ENCODE results near the gene OLFM3. TPM values are rescaled to one million over a fixed set of nuclear protein-coding genes. Genes with fewer than 3 reads are reported as not detected.

OLFM3 gene
- total and polyA plus RNA-seq, 2 experiments from 2014 or later, result 0.21 to 0.31 TPM

DNA sequence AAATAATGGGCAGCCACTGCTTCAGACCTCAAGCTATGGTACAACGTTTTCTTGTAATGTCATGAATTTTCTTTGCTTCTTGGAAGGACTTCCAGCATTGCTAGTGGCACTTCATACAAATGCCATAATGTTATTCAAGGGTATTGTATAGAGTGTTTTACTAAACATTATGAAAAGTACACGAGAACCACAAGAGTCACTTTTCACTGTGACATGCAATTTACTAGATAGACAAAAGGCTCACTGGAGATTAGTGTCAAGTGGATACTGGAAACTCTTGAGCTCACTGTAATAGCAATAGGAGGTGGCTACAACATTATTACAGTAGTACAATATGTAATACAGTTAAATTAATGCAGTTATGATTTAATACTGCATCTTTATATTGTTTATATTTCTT lies 5.3 kb upstream of the OLFM3 start:
- no peaks in the 10 kb centered on the region for H3K27me3 ChIP-seq (ENCODE audit: insufficient read depth)
- H3K4me2 ChIP-seq, result no peak overlapping the region
- H3K4me1 ChIP-seq (ENCODE audit: insufficient read depth), result no peaks in the 10 kb centered on the region
- no peak overlapping the region for H3K4me3 ChIP-seq
- no peaks in the 10 kb centered on the region for H4K20me1 ChIP-seq (replicated peaks; ENCODE audit: insufficient read depth)
- DNase-seq (ENCODE audit: low spot score) (no peak), ATAC-seq (no peak)
- H2AFZ ChIP-seq, result no peak overlapping the region
- Mint-ChIP-seq H3K4me1 (no peaks in the 10 kb centered on the region; the same call in 2 of the 3 replicates), H3K36me3 (ENCODE audit: low read depth) (no peaks in the 10 kb centered on the region), H3K9me3 (no peaks in the 10 kb centered on the region), H3K27ac (no peak overlapping the region), H3K4me3 (no peak overlapping the region), H3K27me3 (ENCODE audit: insufficient read depth, low read depth, poor library complexity) (no peaks in the 10 kb centered on the region)
- no peaks in the 10 kb centered on the region for H3F3A ChIP-seq (replicated peaks; ENCODE audit: low read depth)
- H3K9me2 ChIP-seq (ENCODE audit: insufficient read depth), result no peaks in the 10 kb centered on the region
- TF ChIP-seq STAT1 (IDR thresholded peaks at IDR 0.05; ENCODE audit: unreplicated experiment), result no peak
- no peak for TF ChIP-seq ZNF331 (CRISPR knock-in tag; IDR thresholded peaks at IDR 0.05; ENCODE audit: low read depth)
- no peak for TF ChIP-seq CREB1 (CRISPR knock-in tag; IDR thresholded peaks at IDR 0.05; ENCODE audit: low read depth)
- no peaks in the 10 kb centered on the region for H3K36me3 ChIP-seq (ENCODE audit: insufficient read depth)
- no peak overlapping the region for H3K27ac ChIP-seq (ENCODE audit: low read depth)
- H3K79me2 ChIP-seq (replicated peaks; ENCODE audit: insufficient read depth), result no peaks in the 10 kb centered on the region

GRCh38 chr1:101995984-101996745 lies 561 bp downstream of the OLFM3 start:
- no peaks in the 10 kb centered on the region for H3K9me3 Mint-ChIP-seq
- Histone ChIP-seq H3K36me3 (ENCODE audit: insufficient read depth) (no peaks in the 10 kb centered on the region), H3K27me3 (ENCODE audit: insufficient read depth) (peaks cover 7% of the 10 kb centered on the region; the same call in 1 of the 2 replicates), H3K9me2 (ENCODE audit: insufficient read depth) (no peaks in the 10 kb centered on the region), H3K4me3 (peak overlapping the region; percentile 75), H3F3A (replicated peaks; ENCODE audit: low read depth) (no peaks in the 10 kb centered on the region), H4K20me1 (replicated peaks; ENCODE audit: insufficient read depth) (no peaks in the 10 kb centered on the region), H3K4me2 (peak overlapping the region; percentile 91), H3K4me1 (ENCODE audit: insufficient read depth) (no peaks in the 10 kb centered on the region), H3K27ac (ENCODE audit: low read depth) (no peak overlapping the region), H3K79me2 (replicated peaks; ENCODE audit: insufficient read depth) (no peaks in the 10 kb centered on the region), H2AFZ (peak overlapping the region; percentile 98)
- peak; percentile 47 for DNase-seq (ENCODE audit: low spot score)
- H3K4me3 Mint-ChIP-seq, result peak overlapping the region; percentile 83
- H3K27ac Mint-ChIP-seq, result no peak overlapping the region
- H3K36me3 Mint-ChIP-seq (ENCODE audit: low read depth), result no peaks in the 10 kb centered on the region
- peaks cover 2% of the 10 kb centered on the region for H3K27me3 Mint-ChIP-seq (ENCODE audit: insufficient read depth, low read depth, poor library complexity)
- H3K4me1 Mint-ChIP-seq, result peaks cover 11% of the 10 kb centered on the region; the same call in 2 of the 3 replicates
- ATAC-seq, result peak; percentile 71
- TF ChIP-seq, protein P1, sequence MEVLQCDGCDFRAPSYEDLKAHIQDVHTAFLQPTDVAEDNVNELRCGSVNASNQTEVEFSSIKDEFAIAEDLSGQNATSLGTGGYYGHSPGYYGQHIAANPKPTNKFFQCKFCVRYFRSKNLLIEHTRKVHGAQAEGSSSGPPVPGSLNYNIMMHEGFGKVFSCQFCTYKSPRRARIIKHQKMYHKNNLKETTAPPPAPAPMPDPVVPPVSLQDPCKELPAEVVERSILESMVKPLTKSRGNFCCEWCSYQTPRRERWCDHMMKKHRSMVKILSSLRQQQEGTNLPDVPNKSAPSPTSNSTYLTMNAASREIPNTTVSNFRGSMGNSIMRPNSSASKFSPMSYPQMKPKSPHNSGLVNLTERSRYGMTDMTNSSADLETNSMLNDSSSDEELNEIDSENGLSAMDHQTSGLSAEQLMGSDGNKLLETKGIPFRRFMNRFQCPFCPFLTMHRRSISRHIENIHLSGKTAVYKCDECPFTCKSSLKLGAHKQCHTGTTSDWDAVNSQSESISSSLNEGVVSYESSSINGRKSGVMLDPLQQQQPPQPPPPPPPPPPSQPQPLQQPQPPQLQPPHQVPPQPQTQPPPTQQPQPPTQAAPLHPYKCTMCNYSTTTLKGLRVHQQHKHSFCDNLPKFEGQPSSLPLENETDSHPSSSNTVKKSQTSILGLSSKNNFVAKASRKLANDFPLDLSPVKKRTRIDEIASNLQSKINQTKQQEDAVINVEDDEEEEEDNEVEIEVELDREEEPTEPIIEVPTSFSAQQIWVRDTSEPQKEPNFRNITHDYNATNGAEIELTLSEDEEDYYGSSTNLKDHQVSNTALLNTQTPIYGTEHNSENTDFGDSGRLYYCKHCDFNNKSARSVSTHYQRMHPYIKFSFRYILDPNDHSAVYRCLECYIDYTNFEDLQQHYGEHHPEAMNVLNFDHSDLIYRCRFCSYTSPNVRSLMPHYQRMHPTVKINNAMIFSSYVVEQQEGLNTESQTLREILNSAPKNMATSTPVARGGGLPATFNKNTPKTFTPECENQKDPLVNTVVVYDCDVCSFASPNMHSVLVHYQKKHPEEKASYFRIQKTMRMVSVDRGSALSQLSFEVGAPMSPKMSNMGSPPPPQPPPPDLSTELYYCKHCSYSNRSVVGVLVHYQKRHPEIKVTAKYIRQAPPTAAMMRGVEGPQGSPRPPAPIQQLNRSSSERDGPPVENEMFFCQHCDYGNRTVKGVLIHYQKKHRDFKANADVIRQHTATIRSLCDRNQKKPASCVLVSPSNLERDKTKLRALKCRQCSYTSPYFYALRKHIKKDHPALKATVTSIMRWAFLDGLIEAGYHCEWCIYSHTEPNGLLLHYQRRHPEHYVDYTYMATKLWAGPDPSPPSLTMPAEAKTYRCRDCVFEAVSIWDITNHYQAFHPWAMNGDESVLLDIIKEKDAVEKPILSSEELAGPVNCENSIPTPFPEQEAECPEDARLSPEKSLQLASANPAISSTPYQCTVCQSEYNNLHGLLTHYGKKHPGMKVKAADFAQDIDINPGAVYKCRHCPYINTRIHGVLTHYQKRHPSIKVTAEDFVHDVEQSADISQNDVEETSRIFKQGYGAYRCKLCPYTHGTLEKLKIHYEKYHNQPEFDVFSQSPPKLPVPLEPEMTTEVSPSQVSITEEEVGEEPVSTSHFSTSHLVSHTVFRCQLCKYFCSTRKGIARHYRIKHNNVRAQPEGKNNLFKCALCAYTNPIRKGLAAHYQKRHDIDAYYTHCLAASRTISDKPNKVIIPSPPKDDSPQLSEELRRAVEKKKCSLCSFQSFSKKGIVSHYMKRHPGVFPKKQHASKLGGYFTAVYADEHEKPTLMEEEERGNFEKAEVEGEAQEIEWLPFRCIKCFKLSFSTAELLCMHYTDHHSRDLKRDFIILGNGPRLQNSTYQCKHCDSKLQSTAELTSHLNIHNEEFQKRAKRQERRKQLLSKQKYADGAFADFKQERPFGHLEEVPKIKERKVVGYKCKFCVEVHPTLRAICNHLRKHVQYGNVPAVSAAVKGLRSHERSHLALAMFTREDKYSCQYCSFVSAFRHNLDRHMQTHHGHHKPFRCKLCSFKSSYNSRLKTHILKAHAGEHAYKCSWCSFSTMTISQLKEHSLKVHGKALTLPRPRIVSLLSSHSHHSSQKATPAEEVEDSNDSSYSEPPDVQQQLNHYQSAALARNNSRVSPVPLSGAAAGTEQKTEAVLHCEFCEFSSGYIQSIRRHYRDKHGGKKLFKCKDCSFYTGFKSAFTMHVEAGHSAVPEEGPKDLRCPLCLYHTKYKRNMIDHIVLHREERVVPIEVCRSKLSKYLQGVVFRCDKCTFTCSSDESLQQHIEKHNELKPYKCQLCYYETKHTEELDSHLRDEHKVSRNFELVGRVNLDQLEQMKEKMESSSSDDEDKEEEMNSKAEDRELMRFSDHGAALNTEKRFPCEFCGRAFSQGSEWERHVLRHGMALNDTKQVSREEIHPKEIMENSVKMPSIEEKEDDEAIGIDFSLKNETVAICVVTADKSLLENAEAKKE (CRISPR knock-in tag; IDR thresholded peaks at IDR 0.05), result no peak
- TF ChIP-seq NANOG (IDR thresholded peaks at IDR 0.05; ENCODE audit: borderline replicate concordance), result no peak
- TF ChIP-seq ZNF331 (CRISPR knock-in tag; IDR thresholded peaks at IDR 0.05; ENCODE audit: low read depth), result no peak
- no peak for TF ChIP-seq JUNB (IDR thresholded peaks at IDR 0.05; ENCODE audit: unreplicated experiment)
- TF ChIP-seq, protein P2, sequence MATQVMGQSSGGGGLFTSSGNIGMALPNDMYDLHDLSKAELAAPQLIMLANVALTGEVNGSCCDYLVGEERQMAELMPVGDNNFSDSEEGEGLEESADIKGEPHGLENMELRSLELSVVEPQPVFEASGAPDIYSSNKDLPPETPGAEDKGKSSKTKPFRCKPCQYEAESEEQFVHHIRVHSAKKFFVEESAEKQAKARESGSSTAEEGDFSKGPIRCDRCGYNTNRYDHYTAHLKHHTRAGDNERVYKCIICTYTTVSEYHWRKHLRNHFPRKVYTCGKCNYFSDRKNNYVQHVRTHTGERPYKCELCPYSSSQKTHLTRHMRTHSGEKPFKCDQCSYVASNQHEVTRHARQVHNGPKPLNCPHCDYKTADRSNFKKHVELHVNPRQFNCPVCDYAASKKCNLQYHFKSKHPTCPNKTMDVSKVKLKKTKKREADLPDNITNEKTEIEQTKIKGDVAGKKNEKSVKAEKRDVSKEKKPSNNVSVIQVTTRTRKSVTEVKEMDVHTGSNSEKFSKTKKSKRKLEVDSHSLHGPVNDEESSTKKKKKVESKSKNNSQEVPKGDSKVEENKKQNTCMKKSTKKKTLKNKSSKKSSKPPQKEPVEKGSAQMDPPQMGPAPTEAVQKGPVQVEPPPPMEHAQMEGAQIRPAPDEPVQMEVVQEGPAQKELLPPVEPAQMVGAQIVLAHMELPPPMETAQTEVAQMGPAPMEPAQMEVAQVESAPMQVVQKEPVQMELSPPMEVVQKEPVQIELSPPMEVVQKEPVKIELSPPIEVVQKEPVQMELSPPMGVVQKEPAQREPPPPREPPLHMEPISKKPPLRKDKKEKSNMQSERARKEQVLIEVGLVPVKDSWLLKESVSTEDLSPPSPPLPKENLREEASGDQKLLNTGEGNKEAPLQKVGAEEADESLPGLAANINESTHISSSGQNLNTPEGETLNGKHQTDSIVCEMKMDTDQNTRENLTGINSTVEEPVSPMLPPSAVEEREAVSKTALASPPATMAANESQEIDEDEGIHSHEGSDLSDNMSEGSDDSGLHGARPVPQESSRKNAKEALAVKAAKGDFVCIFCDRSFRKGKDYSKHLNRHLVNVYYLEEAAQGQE (IDR thresholded peaks at IDR 0.05; ENCODE audit: unreplicated experiment), result no peak
- no peak for TF ChIP-seq ETS1 (IDR thresholded peaks at IDR 0.05)
- TF ChIP-seq EZH2 (IDR thresholded peaks at IDR 0.05; ENCODE audit: low read depth, unreplicated experiment), result no peak
- no peak for TF ChIP-seq POLR2AphosphoS5 (IDR thresholded peaks at IDR 0.05; ENCODE audit: low read depth)
- no peak for TF ChIP-seq EZH2phosphoT487 (IDR thresholded peaks at IDR 0.05; ENCODE audit: unreplicated experiment)
